H1 (cell line): ENCODE results near the gene SENP7. TPM values are rescaled to one million over a fixed set of nuclear protein-coding genes. Genes with fewer than 3 reads are reported as not detected.

Source experiments
- ASH2L ChIP-seq: fragments of 200-600, 300-600 bp; sonication (generic); IDR thresholded peaks from one replicate; pipeline ENCODE4 v1.7.1; 2017; ENCODE audit warnings: low read length
- CHD1 ChIP-seq: IDR thresholded peaks from 2 replicates; pipeline ENCODE4 v1.6.1; 2012; ENCODE audit warnings: low read depth, low read length, improper control_type of control experiment
- FOSL1 ChIP-seq: IDR thresholded peaks from 2 replicates; pipeline ENCODE4 v1.6.1; 2011; ENCODE audit warnings: mild to moderate bottlenecking, low read depth, low read length, moderate library complexity; ENCODE audit not compliant: insufficient read depth
- GTF2F1 ChIP-seq: IDR thresholded peaks from 2 replicates; pipeline ENCODE4 v1.6.1; 2012; ENCODE audit warnings: low read depth, low read length, improper control_type of control experiment, borderline replicate concordance
- POLR2AphosphoS5 ChIP-seq: IDR thresholded peaks from 2 replicates; pipeline ENCODE4 v1.6.1; 2011; ENCODE audit warnings: low read depth, low read length
- YY1 ChIP-seq: IDR thresholded peaks from 2 replicates; pipeline ENCODE4 v1.6.1; 2011; ENCODE audit warnings: low read depth, mild to moderate bottlenecking, low read length
- polyA plus RNA-seq, 7 experiments: library from polyadenylated mRNA; depleted of rRNA in 3 of 7; stranded (reverse) in 5 of 7; unstranded in 2 of 7; fragments of >200 nt in 5 of 7; fragments of 200-250 nt in 2 of 7; gene quantifications; 1 replicate in 5 of 7; 2 replicates in 1 of 7; 4 replicates in 1 of 7; pipeline versions ENCODE4 v1.2.1 to v1.2.3, GENCODE V29; 2011 to 2013; ENCODE audit warnings: missing spikeins in 2 of 7, mixed read lengths in 2 of 7
- total RNA-seq: library from RNA; stranded (reverse); fragmentation: NEBNext Ultra II Directional; extraction: Animal tissue kit (Norgen Biotek cat#: 25700); gene quantifications from 2 replicates; pipeline ENCODE4 v1.2.1, GENCODE V29; 2021

SENP7 gene
- total and polyA plus RNA-seq, 2 of the 8 experiments (the other 6 are each of a cell fraction or from before 2014, with no cell fraction given) = 2.8 to 7.8 TPM

GRCh38 chr3:101303836-101304235 lies 209.2 kb downstream of the SENP7 start (continued):
- TF ChIP-seq GTF2F1 (no peak), POLR2AphosphoS5 (no peak), YY1 (no peak), CHD1 (no peak), FOSL1 (no peak), ASH2L (no peak)
- TF ChIP-seq, all 59 proteins: peak for 0
